SK-N-SH treated with all-trans-retinoic acid at 6 μM for 48 hours (cell line): ENCODE results near the gene MACROD1.

Experiments used
- ATAC-seq: fragments of 200-7000 bp; cut with Tn5 transposase; 3 replicates; pipeline ENCODE4 v1.9.1; 2020; ENCODE audit warnings: mild to moderate bottlenecking, moderate library complexity
- ARNTL ChIP-seq: fragments of 450-650 bp; formaldehyde crosslinking; IDR thresholded peaks from 2 replicates; pipeline ENCODE4 v1.5.0; 2020; ENCODE audit warnings: low read depth, mild to moderate bottlenecking, moderate library complexity, borderline replicate concordance
- BACH2 ChIP-seq: fragments of 250-450 bp; sonication (Bioruptor Pico); IDR thresholded peaks from 2 replicates; pipeline ENCODE4 v1.9.0; 2021; ENCODE audit warnings: mild to moderate bottlenecking, borderline replicate concordance
- CREB5 ChIP-seq: fragments of 250-450 bp; sonication (Bioruptor Pico); IDR thresholded peaks from 2 replicates; pipeline ENCODE4 v1.5.1; 2020; ENCODE audit warnings: low read depth, mild to moderate bottlenecking, moderate library complexity
- CSDC2 ChIP-seq: fragments of 250-450 bp; sonication (Bioruptor Pico); IDR thresholded peaks from 2 replicates; pipeline ENCODE4 v1.5.0; 2020; ENCODE audit warnings: mild to moderate bottlenecking, moderate library complexity
- CSRNP3 ChIP-seq: fragments of 250-450 bp; sonication (Bioruptor Pico); IDR thresholded peaks from 2 replicates; pipeline ENCODE4 v1.5.1; 2021; ENCODE audit warnings: mild to moderate bottlenecking, moderate library complexity
- ESRRG ChIP-seq: fragments of 250-450 bp; sonication (Bioruptor Pico); IDR thresholded peaks from 2 replicates; pipeline ENCODE4 v1.6.1; 2021; ENCODE audit warnings: mild to moderate bottlenecking
- OSR1 ChIP-seq: fragments of 250-450 bp; sonication (Bioruptor Pico); IDR thresholded peaks from 2 replicates; pipeline ENCODE4 v1.8.0; 2022; ENCODE audit warnings: moderate library complexity, mild to moderate bottlenecking, inconsistent platforms
- PATZ1 ChIP-seq: fragments of 250-450 bp; sonication (Bioruptor Pico); IDR thresholded peaks from 2 replicates; pipeline ENCODE4 v1.8.0; 2020; ENCODE audit warnings: mild to moderate bottlenecking, moderate library complexity, borderline replicate concordance
- POU6F1 ChIP-seq: fragments of 250-450 bp; sonication (Bioruptor Pico); IDR thresholded peaks from 2 replicates; pipeline ENCODE4 v1.8.0; 2021; ENCODE audit warnings: low read depth, mild to moderate bottlenecking, moderate library complexity, borderline replicate concordance
- PPARA ChIP-seq: fragments of 250-450 bp; sonication (Bioruptor Pico); IDR thresholded peaks from 2 replicates; pipeline ENCODE4 v1.5.0; 2020; ENCODE audit warnings: mild to moderate bottlenecking, borderline replicate concordance
- RARB ChIP-seq: fragments of 250-450 bp; sonication (Bioruptor Pico); IDR thresholded peaks from 2 replicates; pipeline ENCODE4 v1.8.0; 2021; ENCODE audit warnings: mild to moderate bottlenecking, moderate library complexity
- TCF4 ChIP-seq: fragments of 250-450 bp; sonication (Bioruptor Pico); IDR thresholded peaks from 2 replicates; pipeline ENCODE4 v1.8.0; 2021; ENCODE audit warnings: mild to moderate bottlenecking, moderate library complexity, borderline replicate concordance
- TOX ChIP-seq: fragments of 250-450 bp; sonication (Bioruptor Pico); IDR thresholded peaks from 2 replicates; pipeline ENCODE4 v1.8.0; 2021; ENCODE audit warnings: mild to moderate bottlenecking, moderate library complexity, borderline replicate concordance
- TSHZ2 ChIP-seq: fragments of 250-450 bp; sonication (Bioruptor Pico); IDR thresholded peaks from 2 replicates; pipeline ENCODE4 v1.5.0; 2020; ENCODE audit warnings: mild to moderate bottlenecking, moderate library complexity
- ZC3H10 ChIP-seq: fragments of 250-450 bp; sonication (Bioruptor Pico); IDR thresholded peaks from 2 replicates; pipeline ENCODE4 v1.5.1; 2021; ENCODE audit warnings: mild to moderate bottlenecking, moderate library complexity
- ZFP3 ChIP-seq: fragments of 250-450 bp; sonication (Bioruptor Pico); IDR thresholded peaks from 2 replicates; pipeline ENCODE4 v1.5.0; 2020; ENCODE audit warnings: mild to moderate bottlenecking, moderate library complexity
- ZFP30 ChIP-seq: fragments of 450-650 bp; formaldehyde crosslinking; IDR thresholded peaks from 2 replicates; pipeline ENCODE4 v1.5.0; 2022; ENCODE audit warnings: mild to moderate bottlenecking, moderate library complexity
- ZNF565 ChIP-seq: fragments of 450-650 bp; formaldehyde crosslinking; conservative IDR thresholded peaks from 2 replicates; pipeline ENCODE4 v1.5.0; 2020; ENCODE audit warnings: low read depth, mild to moderate bottlenecking, moderate library complexity
- ZNF70 ChIP-seq: fragments of 450-650 bp; formaldehyde crosslinking; IDR thresholded peaks from 2 replicates; pipeline ENCODE4 v1.5.0; 2020; ENCODE audit warnings: mild to moderate bottlenecking, moderate library complexity
- ZNF8 ChIP-seq: fragments of 450-650 bp; formaldehyde crosslinking; IDR thresholded peaks from 2 replicates; pipeline ENCODE4 v1.5.0; 2020; ENCODE audit warnings: mild to moderate bottlenecking, moderate library complexity

The MACROD1 gene

GRCh38 chr11:64062185-64063039 is 103.5 kb downstream of the MACROD1 start:
- no peak for ATAC-seq
- TF ChIP-seq TCF4 (CRISPR knock-in tag), result no peak
- TF ChIP-seq PATZ1 (CRISPR knock-in tag), result no peak
- no peak for TF ChIP-seq ZFP30 (CRISPR knock-in tag)
- TF ChIP-seq ESRRG, result no peak
- no peak for TF ChIP-seq PPARA
- TF ChIP-seq POU6F1 (CRISPR knock-in tag), result no peak
- no peak for TF ChIP-seq CSRNP3 (CRISPR knock-in tag)
- TF ChIP-seq RARB (CRISPR knock-in tag), result no peak
- TF ChIP-seq ZNF70 (CRISPR knock-in tag), result no peak
- TF ChIP-seq ZC3H10 (CRISPR knock-in tag), result no peak
- TF ChIP-seq BACH2 (CRISPR knock-in tag), result no peak
- no peak for TF ChIP-seq ZFP3
- TF ChIP-seq ARNTL, result no peak
- TF ChIP-seq CREB5 (CRISPR knock-in tag), result no peak
- TF ChIP-seq ZNF565, result no peak

- peak; percentile 53 for ATAC-seq
- no peak for TF ChIP-seq CSDC2 (CRISPR knock-in tag)
- no peak for TF ChIP-seq TOX (CRISPR knock-in tag)
- TF ChIP-seq PATZ1 (CRISPR knock-in tag), result no peak
- no peak for TF ChIP-seq ZNF8 (CRISPR knock-in tag)
- no peak for TF ChIP-seq PPARA
- TF ChIP-seq RARB (CRISPR knock-in tag), result no peak
- no peak for TF ChIP-seq POU6F1 (CRISPR knock-in tag)
- no peak for TF ChIP-seq TCF4 (CRISPR knock-in tag)
- no peak for TF ChIP-seq BACH2 (CRISPR knock-in tag)
- no peak for TF ChIP-seq ZNF70 (CRISPR knock-in tag)
- TF ChIP-seq ZNF565, result no peak
- no peak for TF ChIP-seq OSR1 (CRISPR knock-in tag)
- no peak for TF ChIP-seq TSHZ2 (CRISPR knock-in tag)
- TF ChIP-seq, all 23 proteins: peak for 0
Measured at GRCh38 chr11:64060861-64061444, 105.0 kb downstream of the MACROD1 start.
